Mucosa of gallbladder (tissue), 1 donor: ENCODE results near the gene PPP2R3B. TPM values are rescaled to one million over a fixed set of nuclear protein-coding genes. Genes with fewer than 3 reads are reported as not detected.
A peak's percentile ranks its signal among the peaks of the same experiment; 100 is the strongest.
"Not testable (repeated sequence)": the region's sequence is repeated elsewhere in the genome, so short reads cannot be mapped to it uniquely, and the experiment has no call there.

Experiments used
- DNase-seq: peaks from one replicate; pipeline ENCODE4 v3.0.0-alpha.2; 2020; ENCODE audit warnings: low spot score
- total RNA-seq: library from RNA; stranded (reverse); gene quantifications from one replicate; pipeline ENCODE4 v1.2.1, GENCODE V29; 2021
- donor health status: DM: no; HTN: no; CAD: no.

Gene PPP2R3B
- total RNA-seq, 1 donor from 2014 or later: 27.1 TPM

- DNase-seq: no peak
Measured at GRCh38 chrX:320126-320783, 66.5 kb downstream of the PPP2R3B start.

- no peak for DNase-seq
Measured at GRCh38 chrX:319579-320125, 67.1 kb downstream of the PPP2R3B start.

GRCh38 chrX:318739-319578 lies 67.7 kb downstream of the PPP2R3B start, which contains the start of gene GTPBP6:
TSS of gene GTPBP6 (minus strand) at chrX:318796. CDS start at chrX:318787, 9 bp downstream.
- DNase-seq: peak; percentile 100

GRCh38 chrX:318068-318738 lies 68.5 kb downstream of the PPP2R3B start:
- DNase-seq: peak; percentile 98

- no peak for DNase-seq
Measured at GRCh38 chrX:317424-318067, 69.2 kb downstream of the PPP2R3B start.

GRCh38 chrX:316351-317325 lies 70.1 kb downstream of the PPP2R3B start:
- DNase-seq: no peak

GRCh38 chrX:314781-315595 lies 71.7 kb downstream of the PPP2R3B start:
- no peak for DNase-seq

- DNase-seq: no peak
Measured at GRCh38 chrX:314049-314448, 72.7 kb downstream of the PPP2R3B start.

GRCh38 chrX:313546-313945 lies 73.2 kb downstream of the PPP2R3B start:
- DNase-seq: no peak

- DNase-seq: no peak
Measured at GRCh38 chrX:312621-313331, 73.9 kb downstream of the PPP2R3B start.

GRCh38 chrX:311156-312129 lies 75.3 kb downstream of the PPP2R3B start:
- DNase-seq: no peak

- DNase-seq: no peak
Measured at GRCh38 chrX:310621-311155, 76.0 kb downstream of the PPP2R3B start.

- no peak for DNase-seq
Measured at GRCh38 chrX:308821-309520, 77.7 kb downstream of the PPP2R3B start.

- no peak for DNase-seq
Measured at GRCh38 chrX:307261-308111, 79.2 kb downstream of the PPP2R3B start.

GRCh38 chrX:306614-307251 lies 80.0 kb downstream of the PPP2R3B start:
- DNase-seq: not testable (repeated sequence)
